Left lung (tissue), 10 donors: ENCODE data around the gene TBX10. TPM values are rescaled to one million over a fixed set of nuclear protein-coding genes. Genes with fewer than 3 reads are reported as not detected.
A peak's percentile ranks its signal among the peaks of the same experiment; 100 is the strongest.

Experiments
- ATAC-seq: fragments of 200-7000 bp; cut with Tn5 transposase; one replicate; pipeline ENCODE4 v1.9.1; 2020; ENCODE audit warnings: moderate library complexity
- DNase-seq, 4 donors: peaks; one replicate each; pipeline ENCODE4 v3.0.0-alpha.2; 2013 to 2020
- H3K27ac ChIP-seq, 2 donors: fragments of 200-600 bp; sonication (generic) in 1 of 2; one replicate each; pipeline versions ENCODE4 v1.5.0 to v1.8.0; 2020 to 2021
- H3K27me3 ChIP-seq, 2 donors: fragments of 200-600 bp; sonication (generic) in 1 of 2; one replicate each; pipeline versions ENCODE4 v1.5.0 to v1.8.0; 2020 to 2021
- H3K36me3 ChIP-seq, 2 donors: fragments of 200-600 bp; sonication (generic) in 1 of 2; one replicate each; pipeline versions ENCODE4 v1.5.0 to v1.8.0; 2020 to 2021
- H3K4me1 ChIP-seq, 2 donors: fragments of 200-600 bp; one replicate each; pipeline ENCODE4 v1.8.0; 2021
- H3K4me3 ChIP-seq, 2 donors: fragments of 200-600 bp; sonication (generic) in 1 of 2; one replicate each; pipeline versions ENCODE4 v1.5.0 to v1.8.0; 2020 to 2021; ENCODE audit warnings: mild to moderate bottlenecking in 1 of 2
- H3K9me3 ChIP-seq, 2 donors: fragments of 200-600 bp; sonication (generic) in 1 of 2; one replicate each; pipeline versions ENCODE4 v1.5.0 to v1.8.0; 2020 to 2021
- CTCF ChIP-seq, 2 donors: fragments of 200-600 bp; sonication (generic) in 1 of 2; IDR thresholded peaks; one replicate each; pipeline versions ENCODE4 v1.5.0 to v1.8.0; 2021; ENCODE audit warnings: antibody characterized with exemption in 2 of 2
- intact Hi-C, 2 donors: fragments of 100-400 bp; cut with DNase I; formaldehyde crosslinking; loops; one replicate each; pipeline versions ENCODE4 v1.11.2 to v1.14.2; 2022
- polyA plus RNA-seq, 6 donors: library from polyadenylated mRNA; unstranded; fragments of 120-200 nt; gene quantifications; one replicate each; pipeline ENCODE4 v1.2.1, GENCODE V29; 2013; ENCODE audit not compliant: insufficient read length in 6 of 6
- total RNA-seq, 2 donors: library from RNA; stranded (reverse); fragmentation: NEBNext Ultra II Directional; extraction: Animal tissue kit (Norgen Biotek cat#: 25700); gene quantifications; one replicate each; pipeline ENCODE4 v1.2.1, GENCODE V29; 2021
- donor health status: DM: no; HTN: yes; CAD: no.
- donor health status: DM: no; HTN: no; CAD: no.

Gene TBX10
- total and polyA plus RNA-seq, 8 donors, result 0.18 TPM; not detected in 7

- TF ChIP-seq CTCF (IDR thresholded peaks at IDR 0.05), result no peak
- peak in 2 of 4 donors; percentile 27 to 74 for DNase-seq
- Histone ChIP-seq H3K4me3 (no peak overlapping the region), H3K4me1 (peaks cover 0 to 15% of the 10 kb centered on the region in 2 donors), H3K27ac (no peak overlapping the region), H3K36me3 (no peaks in the 10 kb centered on the region), H3K9me3 (no peaks in the 10 kb centered on the region), H3K27me3 (peaks cover 0 to 13% of the 10 kb centered on the region in 2 donors)
- intact Hi-C loops, result no loop called here
- ATAC-seq, result no peak
Observed at GRCh38 chr11:67633758-67634365, 5.7 kb downstream of the TBX10 start.

GRCh38 chr11:67632982-67633755, 6.4 kb downstream of the TBX10 start:
- H3K36me3 ChIP-seq, result no peaks in the 10 kb centered on the region
- intact Hi-C loops, result no loop called here
- no peak overlapping the region for H3K4me3 ChIP-seq
- H3K27ac ChIP-seq, result no peak overlapping the region
- peaks cover 0 to 9% of the 10 kb centered on the region in 2 donors for H3K27me3 ChIP-seq
- H3K9me3 ChIP-seq, result no peaks in the 10 kb centered on the region
- H3K4me1 ChIP-seq, result peaks cover 0 to 20% of the 10 kb centered on the region in 2 donors
- peak in 2 of 4 donors; percentile 29 to 71 for DNase-seq
- no peak for ATAC-seq
- no peak for TF ChIP-seq CTCF (IDR thresholded peaks at IDR 0.05)

GRCh38 chr11:67632175-67632981, 7.2 kb downstream of the TBX10 start:
- H3K27me3 ChIP-seq, result peaks cover 0 to 9% of the 10 kb centered on the region in 2 donors
- TF ChIP-seq CTCF (IDR thresholded peaks at IDR 0.05), result no peak
- intact Hi-C loops, result no loop called here
- peak in 2 of 4 donors; percentile 51 to 72 for DNase-seq
- no peaks in the 10 kb centered on the region for H3K36me3 ChIP-seq
- H3K27ac ChIP-seq, result no peak overlapping the region
- no peaks in the 10 kb centered on the region for H3K9me3 ChIP-seq
- H3K4me1 ChIP-seq, result peaks cover 0 to 20% of the 10 kb centered on the region in 2 donors
- H3K4me3 ChIP-seq, result no peak overlapping the region
- ATAC-seq, result no peak

GRCh38 chr11:67631853-67632174, 7.7 kb downstream of the TBX10 start:
- ATAC-seq (no peak), DNase-seq (no peak)
- no peak overlapping the region for H3K27ac ChIP-seq
- TF ChIP-seq CTCF (IDR thresholded peaks at IDR 0.05), result no peak
- no peaks in the 10 kb centered on the region for H3K9me3 ChIP-seq
- H3K36me3 ChIP-seq, result no peaks in the 10 kb centered on the region
- intact Hi-C loops, result no loop called here
- H3K4me3 ChIP-seq, result no peak overlapping the region
- H3K4me1 ChIP-seq, result peaks cover 0 to 20% of the 10 kb centered on the region in 2 donors
- peaks cover 0 to 9% of the 10 kb centered on the region in 2 donors for H3K27me3 ChIP-seq

- Histone ChIP-seq H3K4me3 (no peak overlapping the region), H3K27ac (no peak overlapping the region), H3K36me3 (no peaks in the 10 kb centered on the region), H3K9me3 (no peaks in the 10 kb centered on the region), H3K4me1 (peaks cover 0 to 20% of the 10 kb centered on the region in 2 donors), H3K27me3 (peaks cover 0 to 9% of the 10 kb centered on the region in 2 donors)
- intact Hi-C loops, result no loop called here
- no peak for TF ChIP-seq CTCF (IDR thresholded peaks at IDR 0.05)
- DNase-seq (peak in 2 of 4 donors; percentile 32 to 76), ATAC-seq (no peak)
Observed at GRCh38 chr11:67631411-67631810, 8.2 kb downstream of the TBX10 start.
